ENCODE data around the gene OR2M3.

- TF ChIP-seq CTCF (IDR thresholded peaks at IDR 0.05; ENCODE audit: low read length) (peak; percentile 64), EZH2 (IDR thresholded peaks at IDR 0.05; ENCODE audit: borderline replicate concordance, low read length) (no peak)
Observed at GRCh38 chr1:248243204-248243603, 46.1 kb downstream of the OR2M3 start.

All from OCI-LY1 (cell line).